H1 (cell line): ENCODE data around the gene P3H2. TPM values are rescaled to one million over a fixed set of nuclear protein-coding genes. Genes with fewer than 3 reads are reported as not detected.

Experiments
- EP300 ChIP-seq, 2 experiments: IDR thresholded peaks; 1 replicate in 1 of 2; 2 replicates in 1 of 2; pipeline ENCODE4 v1.6.1; 2011 to 2012; ENCODE audit warnings: low read depth in 2 of 2, low read length in 2 of 2, mild to moderate bottlenecking in 2 of 2, borderline replicate concordance in 1 of 2, inconsistent platforms in 1 of 2, moderate library complexity in 1 of 2
- polyA plus RNA-seq, 7 experiments: library from polyadenylated mRNA; depleted of rRNA in 3 of 7; stranded (reverse) in 5 of 7; unstranded in 2 of 7; fragments of >200 nt in 5 of 7; fragments of 200-250 nt in 2 of 7; gene quantifications; 1 replicate in 5 of 7; 2 replicates in 1 of 7; 4 replicates in 1 of 7; pipeline versions ENCODE4 v1.2.1 to v1.2.3, GENCODE V29; 2011 to 2013; ENCODE audit warnings: missing spikeins in 2 of 7, mixed read lengths in 2 of 7
- total RNA-seq: library from RNA; stranded (reverse); fragmentation: NEBNext Ultra II Directional; extraction: Animal tissue kit (Norgen Biotek cat#: 25700); gene quantifications from 2 replicates; pipeline ENCODE4 v1.2.1, GENCODE V29; 2021

Gene P3H2
- total and polyA plus RNA-seq, 2 of the 8 experiments (the other 6 are each of a cell fraction or from before 2014, with no cell fraction given): 40.5 to 60.4 TPM

DNA sequence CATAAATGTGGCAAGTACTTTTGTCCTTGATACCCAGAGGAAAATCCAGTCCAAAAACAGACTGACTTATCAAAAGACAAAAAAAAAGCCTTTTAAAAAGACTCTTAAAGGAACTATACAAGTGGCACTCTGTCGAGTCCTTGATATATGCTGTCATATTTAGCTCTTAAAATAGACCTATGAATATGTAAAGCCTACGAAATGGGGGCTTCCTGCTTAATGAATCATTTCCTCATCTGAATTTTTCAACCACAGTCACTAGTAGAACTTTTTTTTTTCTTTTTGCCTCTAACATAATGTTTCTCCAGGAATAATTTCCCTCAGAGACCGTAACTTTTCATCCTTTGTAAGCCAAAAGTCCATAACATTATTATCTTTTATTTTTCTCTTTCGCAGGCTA, 95.8 kb downstream of the P3H2 start (continued):
- TF ChIP-seq EP300 (IDR thresholded peaks at IDR 0.05; ENCODE audit: borderline replicate concordance in 1 of 2, low read depth in 2 of 2, low read length in 2 of 2): no peak
